Neural cell (in vitro differentiated cells): Measurements from ENCODE around the gene ATXN7L1. TPM values are rescaled to one million over a fixed set of nuclear protein-coding genes. Genes with fewer than 3 reads are reported as not detected.

Source experiments
- H2AFZ ChIP-seq: fragments of 200-600, 300-800 bp; sonication (generic), shearing (Covaris generic); 2 replicates; pipeline ENCODE4 v1.6.0; 2014; ENCODE audit warnings: low read depth, mild to moderate bottlenecking, antibody characterized with exemption, low read length, moderate library complexity
- H3F3A ChIP-seq: fragments of 200-600 bp; shearing (Covaris generic); 2 replicates; pipeline ENCODE4 v1.6.1; 2016; ENCODE audit warnings: mild to moderate bottlenecking, moderate library complexity, mixed read lengths, antibody characterized with exemption, low read length; ENCODE audit not compliant: insufficient read depth, poor library complexity, severe bottlenecking
- H3K27ac ChIP-seq: fragments of 200-600, 300-800 bp; sonication (generic), shearing (Covaris generic); 2 replicates; pipeline ENCODE4 v1.5.1; 2014; ENCODE audit warnings: mild to moderate bottlenecking, low read length, moderate library complexity
- H3K27me3 ChIP-seq: fragments of 300-800, 200-600 bp; sonication (generic), shearing (Covaris generic); 2 replicates; pipeline ENCODE4 v1.6.0; 2014; ENCODE audit warnings: mild to moderate bottlenecking, low read depth, low read length, moderate library complexity; ENCODE audit not compliant: insufficient read depth
- H3K36me3 ChIP-seq: fragments of 300-800, 200-600 bp; sonication (generic), shearing (Covaris generic); 2 replicates; pipeline ENCODE4 v1.5.1; 2014; ENCODE audit warnings: mild to moderate bottlenecking, antibody characterized with exemption, low read length, moderate library complexity; ENCODE audit not compliant: insufficient read depth
- H3K4me2 ChIP-seq: fragments of 300-800, 200-600 bp; sonication (generic), shearing (Covaris generic); 2 replicates; pipeline ENCODE4 v1.6.0; 2014; ENCODE audit warnings: mild to moderate bottlenecking, low read length
- H3K4me3 ChIP-seq: fragments of 300-800, 200-600 bp; sonication (generic), shearing (Covaris generic); 2 replicates; pipeline ENCODE4 v1.5.1; 2014; ENCODE audit warnings: mild to moderate bottlenecking, low read length, moderate library complexity
- H3K79me2 ChIP-seq: fragments of 200-600 bp; shearing (Covaris generic); replicated peaks from 2 replicates; pipeline ENCODE4 v1.6.0; 2014; ENCODE audit warnings: mild to moderate bottlenecking, low read length, moderate library complexity; ENCODE audit not compliant: insufficient read depth
- H3K9ac ChIP-seq: fragments of 300-800, 200-600 bp; sonication (generic), shearing (Covaris generic); 2 replicates; pipeline ENCODE4 v1.6.1; 2016; ENCODE audit warnings: mild to moderate bottlenecking, low read length, mixed read lengths
- H3K9me2 ChIP-seq: fragments of 200-600 bp; shearing (Covaris generic); 2 replicates; pipeline ENCODE4 v1.6.1; 2016; ENCODE audit warnings: mild to moderate bottlenecking, low read length, mixed read lengths; ENCODE audit not compliant: insufficient read depth
- H3K9me3 ChIP-seq: fragments of 200-600, 300-800 bp; sonication (generic), shearing (Covaris generic); 2 replicates; pipeline ENCODE4 v1.6.1; 2016; ENCODE audit warnings: mild to moderate bottlenecking, mixed run types, low read length, moderate library complexity, mixed read lengths
- H4K20me1 ChIP-seq: fragments of 200-600 bp; shearing (Covaris generic); 2 replicates; pipeline ENCODE4 v1.6.1; 2016; ENCODE audit warnings: mild to moderate bottlenecking, mixed run types; ENCODE audit not compliant: insufficient read depth
- EP300 ChIP-seq: fragments of 450-650 bp; conservative IDR thresholded peaks from 2 replicates; pipeline ENCODE4 v1.6.1; 2014; ENCODE audit warnings: antibody characterized with exemption, mild to moderate bottlenecking, moderate library complexity; ENCODE audit not compliant: poor library complexity, severe bottlenecking
- EZH2 ChIP-seq: fragments of 200-600, 300-800 bp; shearing (Covaris generic), sonication (generic); IDR thresholded peaks from 2 replicates; pipeline ENCODE4 v1.6.1; 2014; ENCODE audit warnings: antibody characterized with exemption, low read length, borderline replicate concordance, mild to moderate bottlenecking; ENCODE audit not compliant: insufficient read depth, poor library complexity, severe bottlenecking
- MXI1 ChIP-seq: fragments of 450-650 bp; conservative IDR thresholded peaks from 2 replicates; pipeline ENCODE4 v1.6.1; 2014; ENCODE audit warnings: antibody characterized with exemption, mild to moderate bottlenecking; ENCODE audit not compliant: poor library complexity, severe bottlenecking
- POLR2AphosphoS5 ChIP-seq: IDR thresholded peaks from 2 replicates; pipeline ENCODE4 v1.6.1; 2012
- RAD21 ChIP-seq: fragments of 450-650 bp; conservative IDR thresholded peaks from 2 replicates; pipeline ENCODE4 v1.6.1; 2014; ENCODE audit warnings: antibody characterized with exemption, mild to moderate bottlenecking, moderate library complexity
- SMC3 ChIP-seq: fragments of 450-650 bp; conservative IDR thresholded peaks from 2 replicates; pipeline ENCODE4 v1.6.1; 2014; ENCODE audit warnings: antibody characterized with exemption, mild to moderate bottlenecking, moderate library complexity; ENCODE audit not compliant: poor library complexity
- TAF1 ChIP-seq: IDR thresholded peaks from 2 replicates; pipeline ENCODE4 v1.6.1; 2012; ENCODE audit warnings: low read depth
- polyA plus RNA-seq: library from polyadenylated mRNA; depleted of rRNA; stranded (reverse); fragments of >200 nt; gene quantifications from 2 replicates; pipeline ENCODE4 v1.2.3, GENCODE V29; 2014
- TF ChIP-seq, protein P1 (sequence below): fragments of 450-650 bp; IDR thresholded peaks from 2 replicates; pipeline ENCODE4 v1.5.1; 2014; ENCODE audit warnings: antibody characterized with exemption, mild to moderate bottlenecking, moderate library complexity; ENCODE audit not compliant: poor library complexity, severe bottlenecking
- TF ChIP-seq, protein P2 (sequence below): IDR thresholded peaks from 2 replicates; pipeline ENCODE4 v1.6.1; 2012; ENCODE audit warnings: borderline replicate concordance

ATXN7L1 gene
- polyA plus RNA-seq, 1 donor from 2014 or later, result 4.3 TPM

DNA sequence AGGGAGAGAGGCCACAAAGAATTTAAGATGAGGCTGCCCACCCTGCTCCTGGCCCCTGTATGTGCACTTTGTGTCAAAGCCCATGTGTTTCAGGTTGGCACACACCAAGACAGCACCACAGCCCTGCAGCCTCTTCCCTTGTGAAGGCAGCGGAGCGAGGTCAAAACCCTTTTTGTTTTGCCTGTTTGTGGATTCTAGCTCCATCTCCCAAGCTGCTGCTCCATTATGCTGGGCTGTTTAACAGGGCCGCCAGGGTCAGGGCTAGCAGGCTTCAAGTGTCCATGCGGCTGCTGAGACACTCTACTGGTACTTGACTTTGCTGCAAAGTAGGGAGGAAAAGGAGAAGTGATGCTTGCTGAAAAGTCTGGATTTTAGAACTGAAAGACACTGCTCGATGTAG, 152.8 kb downstream of the ATXN7L1 start:
- Histone ChIP-seq H3K36me3 (no peaks in the 10 kb centered on the region), H3K9ac (no peak overlapping the region), H3K27ac (no peak overlapping the region), H4K20me1 (no peaks in the 10 kb centered on the region), H3K9me3 (no peaks in the 10 kb centered on the region), H3K79me2 (no peaks in the 10 kb centered on the region), H3K4me2 (no peak overlapping the region), H3K4me3 (no peak overlapping the region), H3K27me3 (no peaks in the 10 kb centered on the region), H2AFZ (no peak overlapping the region), H3F3A (no peaks in the 10 kb centered on the region), H3K9me2 (no peaks in the 10 kb centered on the region)
- TF ChIP-seq MXI1 (no peak), POLR2AphosphoS5 (no peak), RAD21 (no peak), EP300 (no peak), SMC3 (no peak)
- TF ChIP-seq, protein P1, sequence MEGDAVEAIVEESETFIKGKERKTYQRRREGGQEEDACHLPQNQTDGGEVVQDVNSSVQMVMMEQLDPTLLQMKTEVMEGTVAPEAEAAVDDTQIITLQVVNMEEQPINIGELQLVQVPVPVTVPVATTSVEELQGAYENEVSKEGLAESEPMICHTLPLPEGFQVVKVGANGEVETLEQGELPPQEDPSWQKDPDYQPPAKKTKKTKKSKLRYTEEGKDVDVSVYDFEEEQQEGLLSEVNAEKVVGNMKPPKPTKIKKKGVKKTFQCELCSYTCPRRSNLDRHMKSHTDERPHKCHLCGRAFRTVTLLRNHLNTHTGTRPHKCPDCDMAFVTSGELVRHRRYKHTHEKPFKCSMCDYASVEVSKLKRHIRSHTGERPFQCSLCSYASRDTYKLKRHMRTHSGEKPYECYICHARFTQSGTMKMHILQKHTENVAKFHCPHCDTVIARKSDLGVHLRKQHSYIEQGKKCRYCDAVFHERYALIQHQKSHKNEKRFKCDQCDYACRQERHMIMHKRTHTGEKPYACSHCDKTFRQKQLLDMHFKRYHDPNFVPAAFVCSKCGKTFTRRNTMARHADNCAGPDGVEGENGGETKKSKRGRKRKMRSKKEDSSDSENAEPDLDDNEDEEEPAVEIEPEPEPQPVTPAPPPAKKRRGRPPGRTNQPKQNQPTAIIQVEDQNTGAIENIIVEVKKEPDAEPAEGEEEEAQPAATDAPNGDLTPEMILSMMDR, result no peak

GRCh38 chr7:105721571-105722104, 154.8 kb downstream of the ATXN7L1 start:
- no peak overlapping the region for H3K27ac ChIP-seq
- H3K36me3 ChIP-seq, result no peaks in the 10 kb centered on the region
- no peaks in the 10 kb centered on the region for H3K9me2 ChIP-seq
- H4K20me1 ChIP-seq, result no peaks in the 10 kb centered on the region
- H3K4me2 ChIP-seq, result no peak overlapping the region
- no peak for TF ChIP-seq POLR2AphosphoS5
- TF ChIP-seq EP300, result no peak
- TF ChIP-seq EZH2, result no peak
- TF ChIP-seq RAD21, result no peak
- TF ChIP-seq, protein P1, result no peak
- no peak for TF ChIP-seq MXI1
- no peak for TF ChIP-seq TAF1
- TF ChIP-seq SMC3, result no peak
- TF ChIP-seq, protein P2, sequence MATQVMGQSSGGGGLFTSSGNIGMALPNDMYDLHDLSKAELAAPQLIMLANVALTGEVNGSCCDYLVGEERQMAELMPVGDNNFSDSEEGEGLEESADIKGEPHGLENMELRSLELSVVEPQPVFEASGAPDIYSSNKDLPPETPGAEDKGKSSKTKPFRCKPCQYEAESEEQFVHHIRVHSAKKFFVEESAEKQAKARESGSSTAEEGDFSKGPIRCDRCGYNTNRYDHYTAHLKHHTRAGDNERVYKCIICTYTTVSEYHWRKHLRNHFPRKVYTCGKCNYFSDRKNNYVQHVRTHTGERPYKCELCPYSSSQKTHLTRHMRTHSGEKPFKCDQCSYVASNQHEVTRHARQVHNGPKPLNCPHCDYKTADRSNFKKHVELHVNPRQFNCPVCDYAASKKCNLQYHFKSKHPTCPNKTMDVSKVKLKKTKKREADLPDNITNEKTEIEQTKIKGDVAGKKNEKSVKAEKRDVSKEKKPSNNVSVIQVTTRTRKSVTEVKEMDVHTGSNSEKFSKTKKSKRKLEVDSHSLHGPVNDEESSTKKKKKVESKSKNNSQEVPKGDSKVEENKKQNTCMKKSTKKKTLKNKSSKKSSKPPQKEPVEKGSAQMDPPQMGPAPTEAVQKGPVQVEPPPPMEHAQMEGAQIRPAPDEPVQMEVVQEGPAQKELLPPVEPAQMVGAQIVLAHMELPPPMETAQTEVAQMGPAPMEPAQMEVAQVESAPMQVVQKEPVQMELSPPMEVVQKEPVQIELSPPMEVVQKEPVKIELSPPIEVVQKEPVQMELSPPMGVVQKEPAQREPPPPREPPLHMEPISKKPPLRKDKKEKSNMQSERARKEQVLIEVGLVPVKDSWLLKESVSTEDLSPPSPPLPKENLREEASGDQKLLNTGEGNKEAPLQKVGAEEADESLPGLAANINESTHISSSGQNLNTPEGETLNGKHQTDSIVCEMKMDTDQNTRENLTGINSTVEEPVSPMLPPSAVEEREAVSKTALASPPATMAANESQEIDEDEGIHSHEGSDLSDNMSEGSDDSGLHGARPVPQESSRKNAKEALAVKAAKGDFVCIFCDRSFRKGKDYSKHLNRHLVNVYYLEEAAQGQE, result no peak
- no peaks in the 10 kb centered on the region for H3K9me3 ChIP-seq
- H3K4me3 ChIP-seq, result no peak overlapping the region
- no peak overlapping the region for H2AFZ ChIP-seq
- no peaks in the 10 kb centered on the region for H3K79me2 ChIP-seq
- no peak overlapping the region for H3K9ac ChIP-seq
- no peaks in the 10 kb centered on the region for H3F3A ChIP-seq
- H3K27me3 ChIP-seq, result no peaks in the 10 kb centered on the region
